GM23248 (cell line): Measurements from ENCODE around the gene LPP.

Source experiments
- EZH2 ChIP-seq: fragments of 200-600 bp; sonication (generic); IDR thresholded peaks from 2 replicates; pipeline ENCODE4 v1.6.1; 2018; ENCODE audit warnings: antibody characterized with exemption, mild to moderate bottlenecking; ENCODE audit not compliant: insufficient read depth, poor library complexity, severe bottlenecking
- EZH2phosphoT487 ChIP-seq: fragments of 200-600 bp; sonication (generic); IDR thresholded peaks from 2 replicates; pipeline ENCODE4 v1.6.1; 2018; ENCODE audit warnings: antibody characterized with exemption, moderate library complexity, mild to moderate bottlenecking, low read depth; ENCODE audit not compliant: insufficient read depth

DNA sequence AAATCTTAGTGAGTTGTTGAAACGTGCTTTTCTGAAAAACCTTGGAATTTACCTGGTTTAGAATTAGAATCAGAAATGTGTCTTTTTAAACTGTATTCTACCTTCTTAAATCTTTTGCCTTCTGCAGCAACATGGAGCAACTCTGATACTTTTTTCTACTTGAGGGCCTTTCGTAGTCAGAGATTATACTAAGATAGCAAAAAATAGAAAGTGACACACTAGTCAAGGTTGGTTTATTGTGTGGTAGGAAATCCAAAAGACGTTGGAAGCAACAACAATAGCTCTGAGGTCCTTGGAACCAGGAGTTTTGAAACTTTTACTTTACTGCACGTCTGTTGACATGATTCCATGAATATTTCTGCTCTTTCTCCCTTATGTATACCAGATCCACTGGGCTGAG, 294.9 kb downstream of the LPP start:
- TF ChIP-seq EZH2, result no peak
- TF ChIP-seq EZH2phosphoT487, result no peak
